Fibroblast of peridontal ligament (primary cell): ENCODE data around the gene RNF11.

Source experiments
- DNase-seq: peaks from one replicate; pipeline ENCODE4 v3.0.0-alpha.2; 2010; ENCODE audit errors: extremely low read depth

The RNF11 gene

DNA sequence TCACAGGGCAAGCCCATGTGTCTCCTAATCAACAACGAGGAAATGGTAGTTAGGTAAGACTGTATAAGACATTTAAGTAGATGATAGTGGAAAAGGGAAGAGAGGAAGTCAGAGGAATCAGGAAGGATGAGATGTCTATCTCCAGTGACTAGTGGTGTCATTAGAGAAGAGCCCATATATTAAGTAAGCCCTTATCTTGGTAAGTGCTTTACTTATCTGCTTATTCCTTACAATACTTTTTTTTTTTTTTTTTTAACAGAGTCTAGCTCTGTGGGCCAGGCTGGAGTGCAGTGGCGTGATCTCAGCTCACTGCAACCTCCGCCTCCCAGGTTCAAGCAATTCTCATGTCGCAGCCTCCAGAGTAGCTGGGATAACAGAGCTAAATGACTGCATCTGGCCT is 29.5 kb downstream of the RNF11 start:
- no peak for DNase-seq

DNA sequence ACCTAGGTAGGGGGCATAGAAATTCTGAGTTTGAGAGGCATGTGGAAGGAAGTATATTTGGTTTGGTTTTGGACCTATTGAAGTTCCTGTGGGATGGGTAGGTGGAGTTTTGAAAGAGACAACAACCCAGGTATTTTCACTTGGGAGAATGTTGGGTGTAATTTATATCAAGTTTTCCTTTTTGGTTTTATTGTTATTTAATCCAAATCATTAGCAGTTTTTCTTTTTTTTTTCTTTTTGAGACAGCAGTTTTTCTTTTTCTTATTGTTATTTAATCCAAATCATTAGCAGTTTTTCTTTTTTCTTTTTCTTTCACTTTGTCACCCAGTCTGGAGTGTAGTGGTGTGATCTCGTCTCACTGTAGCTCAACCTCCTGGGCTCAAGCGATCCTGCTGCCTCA is 30.1 kb downstream of the RNF11 start:
- no peak for DNase-seq

DNA sequence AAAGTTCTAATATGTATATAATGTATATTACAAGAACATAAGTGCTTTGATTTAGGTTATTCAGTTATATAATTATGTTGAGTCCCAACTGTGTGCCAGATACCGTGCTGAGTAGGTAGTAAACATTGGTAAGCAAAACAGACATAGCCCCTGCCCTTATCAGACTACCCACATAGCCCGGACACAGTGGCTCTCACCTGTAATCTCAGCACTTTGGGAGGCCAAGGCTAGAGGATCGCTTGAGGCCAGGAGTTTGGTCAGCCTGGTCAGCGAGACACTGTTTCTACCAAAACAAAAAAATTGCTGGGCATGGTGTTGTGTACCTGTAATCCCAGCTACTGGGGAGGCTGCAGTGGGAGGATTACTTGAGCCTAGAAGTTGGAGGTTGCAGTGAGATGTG is 30.7 kb downstream of the RNF11 start:
- no peak for DNase-seq

DNA sequence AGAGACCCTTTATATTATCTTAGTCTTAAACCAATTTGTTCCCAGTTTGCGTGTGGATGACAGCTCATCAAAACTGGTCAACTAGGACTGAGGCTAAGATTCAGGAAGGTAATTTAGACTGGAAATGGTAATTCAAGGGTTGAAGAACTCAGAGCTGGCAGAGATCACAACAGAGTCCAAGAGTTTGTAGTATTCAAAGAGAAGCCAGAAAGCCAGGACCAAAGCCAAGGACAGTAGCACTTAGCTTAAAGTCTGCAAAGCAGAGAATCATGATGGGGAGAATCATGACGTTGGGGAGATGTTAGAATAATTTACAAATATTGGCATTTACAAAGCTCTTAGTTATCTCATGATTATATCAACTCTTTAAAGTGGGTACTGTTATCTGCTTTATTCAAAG is 32.6 kb downstream of the RNF11 start:
- peak; percentile 67 for DNase-seq

DNA sequence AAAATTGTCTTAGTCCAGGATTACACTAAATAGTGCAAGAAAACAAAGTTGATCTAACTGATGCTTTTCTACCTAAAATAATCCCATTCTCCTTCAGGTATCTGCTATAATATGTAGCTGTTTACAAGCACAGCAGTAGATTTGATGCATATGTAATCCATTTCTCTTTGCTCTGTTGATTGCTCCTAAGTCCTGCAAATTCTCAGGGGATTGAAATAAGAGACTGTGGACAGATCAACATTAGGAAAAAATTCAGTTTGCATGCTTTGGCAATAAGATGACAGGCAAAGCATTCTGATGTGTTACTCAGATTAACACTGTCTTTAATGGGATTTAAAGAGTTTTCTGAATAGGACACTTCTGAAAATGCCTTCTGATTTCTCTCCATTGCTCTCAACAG is 34.7 kb downstream of the RNF11 start:
- DNase-seq, result peak; percentile 79

DNA sequence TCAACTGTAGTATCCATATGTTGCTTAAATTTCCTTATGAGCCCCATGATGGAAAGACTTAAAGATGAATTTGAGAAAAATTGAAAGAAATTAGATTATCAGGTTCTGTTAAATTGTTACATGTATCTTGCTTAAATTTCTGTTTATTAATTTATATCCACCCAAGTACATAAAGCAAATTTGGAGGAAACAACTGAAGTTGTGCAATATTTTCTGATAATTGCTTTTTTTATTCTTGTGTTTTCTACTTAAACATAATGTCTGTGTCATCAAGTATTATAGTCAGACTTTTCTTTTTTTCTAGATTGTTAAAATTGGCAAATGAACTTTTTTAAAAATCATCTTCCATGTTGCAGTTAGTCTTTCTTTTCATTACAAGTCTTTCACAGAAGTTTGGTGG is 36.8 kb downstream of the RNF11 start:
- DNase-seq, result no peak

DNA sequence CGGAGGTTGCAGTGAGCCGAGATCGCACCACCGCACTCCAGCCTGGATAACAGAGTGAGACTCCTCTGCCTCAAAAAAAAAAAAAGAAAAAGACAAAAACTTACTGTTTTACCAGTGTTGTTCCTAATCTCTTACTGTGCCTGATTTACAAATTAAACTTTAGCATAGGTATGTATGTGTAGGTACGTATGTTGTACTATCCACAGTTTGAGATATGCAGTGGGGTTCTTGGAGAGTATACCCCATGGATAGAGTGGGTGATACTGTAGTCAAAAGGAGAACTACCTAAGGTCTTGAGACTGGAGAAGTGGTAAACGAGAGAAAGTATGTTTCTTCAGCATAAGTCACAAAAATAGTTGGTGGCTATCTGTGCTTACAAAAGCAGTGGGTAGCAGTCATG is 38.6 kb downstream of the RNF11 start:
- DNase-seq, result no peak

DNA sequence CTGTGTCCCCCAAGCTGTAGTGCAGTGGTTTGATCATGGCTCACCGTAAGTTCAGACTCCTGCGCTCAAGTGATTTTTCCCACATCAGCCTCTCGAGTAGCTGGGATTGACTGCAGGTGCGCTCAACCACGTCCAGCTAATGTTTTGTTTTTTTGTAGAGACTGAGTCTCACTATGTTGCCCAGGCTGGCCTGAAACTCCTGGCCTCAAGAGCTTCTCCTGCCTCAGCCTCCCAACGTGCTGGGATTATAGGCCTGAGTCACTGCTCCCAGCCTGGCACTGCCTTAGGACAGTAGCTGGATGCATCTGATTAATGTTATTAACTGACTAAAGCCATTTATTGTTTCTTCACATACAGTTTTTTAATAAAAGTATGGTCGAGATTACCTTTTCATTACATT is 40.2 kb downstream of the RNF11 start:
- DNase-seq, result no peak

DNA sequence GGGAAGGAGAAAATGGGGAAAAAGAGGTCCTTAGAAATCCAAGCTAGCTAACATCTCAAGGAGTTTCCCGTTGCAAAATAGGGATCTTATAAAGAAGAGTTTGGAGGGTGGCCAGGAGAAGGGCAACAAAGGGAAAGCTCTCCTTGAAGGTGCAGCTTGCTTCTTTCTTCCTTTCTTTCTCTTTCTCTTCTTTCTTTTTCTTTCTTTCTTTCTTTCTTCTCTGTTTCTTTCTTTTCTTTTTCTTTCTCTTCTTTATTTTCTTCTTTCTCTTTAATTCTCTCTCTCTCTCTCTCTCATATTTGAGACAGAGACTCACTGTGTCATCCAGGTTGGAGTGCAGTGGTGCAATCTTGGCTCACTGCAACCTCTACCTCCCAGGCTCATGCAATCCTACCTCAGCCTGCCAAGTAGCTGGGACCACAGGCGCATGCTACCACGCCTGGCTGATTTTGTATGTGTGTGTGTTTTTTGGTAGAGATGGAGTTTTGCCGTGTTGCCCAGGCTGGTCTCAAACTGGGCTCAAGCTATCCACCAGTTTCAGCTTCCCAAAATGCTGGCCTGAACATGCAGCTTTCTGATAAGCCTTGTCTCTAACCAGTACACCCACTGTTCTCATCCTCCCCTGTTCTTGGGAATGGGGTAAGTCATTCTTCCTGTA is 44.4 kb downstream of the RNF11 start:
- no peak for DNase-seq

DNA sequence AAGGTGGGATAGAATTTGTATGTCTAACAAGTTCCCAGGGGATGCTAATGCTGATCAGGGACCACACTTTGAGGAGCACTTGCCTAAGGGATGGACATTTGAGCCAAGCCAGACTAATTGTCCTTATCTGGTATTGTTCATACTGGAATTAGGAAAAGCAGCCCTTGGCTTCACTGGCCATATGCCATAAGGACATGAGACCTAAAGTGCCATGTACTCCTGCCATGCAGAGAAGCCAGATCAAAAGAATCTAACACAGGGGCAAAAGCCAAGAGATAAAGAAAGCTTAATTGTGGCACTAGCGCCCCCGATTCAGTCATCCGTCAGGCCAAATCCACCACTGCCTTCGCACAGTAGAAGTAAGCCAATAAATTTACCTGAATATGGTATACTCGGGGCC is 45.7 kb downstream of the RNF11 start:
- DNase-seq, result no peak

DNA sequence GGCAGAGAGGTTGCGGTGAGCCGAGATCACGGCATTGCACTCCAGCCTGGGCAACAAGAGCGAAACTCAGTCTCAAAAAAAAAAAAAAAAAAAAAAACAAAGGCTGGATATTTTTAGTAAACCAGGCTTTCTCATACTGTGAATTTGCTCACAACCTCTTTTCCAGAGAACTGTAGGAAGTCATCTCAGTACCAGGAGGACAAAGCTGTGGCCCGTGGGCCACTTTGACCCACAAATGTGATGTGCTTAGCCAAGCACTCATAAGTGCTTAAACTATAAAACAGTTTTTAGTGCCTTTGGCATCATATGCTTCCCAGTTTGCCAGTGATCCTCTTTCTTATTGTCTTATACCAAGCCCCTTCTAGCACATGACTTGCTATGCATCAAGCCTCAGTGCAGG is 46.5 kb downstream of the RNF11 start:
- no peak for DNase-seq

DNA sequence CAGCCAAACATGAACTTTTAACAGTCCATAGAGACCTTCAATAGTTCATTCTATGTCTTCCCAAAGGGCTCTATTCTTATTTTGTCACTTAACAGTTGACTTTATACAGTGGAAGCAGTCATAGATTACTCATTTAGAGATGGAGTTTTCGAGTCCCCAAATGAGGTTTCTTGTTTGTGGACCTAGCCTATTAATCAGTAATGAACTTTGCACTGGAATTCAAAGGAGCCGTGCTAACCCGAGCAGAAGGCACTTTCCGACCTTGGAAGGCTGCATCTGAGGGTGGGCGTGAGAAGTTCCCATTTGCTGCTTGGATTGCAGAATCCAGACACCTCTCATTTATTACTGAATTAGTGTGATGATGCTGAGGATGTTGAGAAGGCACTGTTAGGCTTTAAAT is 47.9 kb downstream of the RNF11 start:
- no peak for DNase-seq

DNA sequence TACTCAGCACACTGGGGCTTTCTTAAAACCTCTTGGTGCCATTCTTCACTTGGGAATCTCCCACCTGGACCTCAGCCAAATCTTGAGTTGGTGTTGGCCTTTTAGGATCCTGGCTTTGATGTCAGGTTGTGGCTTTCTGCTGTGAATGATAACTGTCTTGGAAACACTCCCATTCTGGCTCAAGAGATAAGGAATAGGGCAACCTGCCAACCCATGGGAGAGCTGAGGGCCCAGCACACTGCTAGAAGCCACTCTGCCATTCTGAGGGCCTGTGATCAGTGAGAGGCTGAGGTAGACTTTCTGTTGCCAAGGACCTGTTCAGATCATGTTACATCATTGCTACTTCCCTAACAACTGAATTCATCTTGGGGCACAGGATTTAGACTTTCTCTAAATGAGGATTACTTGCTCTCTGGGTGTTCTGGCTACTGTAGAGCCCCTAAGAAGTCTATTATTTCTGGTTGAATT is 48.4 kb downstream of the RNF11 start:
- DNase-seq, result no peak

DNA sequence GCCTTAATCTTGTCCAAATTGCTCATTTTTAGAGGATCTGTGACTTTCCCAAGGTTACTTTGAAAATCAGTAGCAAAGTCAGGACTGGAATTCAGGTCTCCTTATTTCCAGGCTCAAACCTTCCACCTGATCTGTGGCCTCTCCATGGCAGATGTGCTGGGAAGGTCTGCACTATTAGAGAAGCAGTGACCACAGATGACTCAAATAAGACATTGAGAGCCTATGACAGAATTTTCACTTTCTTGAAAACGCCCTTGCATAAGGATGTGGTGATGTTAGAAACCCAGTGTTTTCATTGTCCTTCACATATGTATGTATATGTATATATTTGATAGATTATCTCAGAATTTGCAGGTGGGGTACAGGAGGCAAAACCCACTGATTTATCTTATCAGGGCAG is 49.0 kb downstream of the RNF11 start:
- no peak for DNase-seq

DNA sequence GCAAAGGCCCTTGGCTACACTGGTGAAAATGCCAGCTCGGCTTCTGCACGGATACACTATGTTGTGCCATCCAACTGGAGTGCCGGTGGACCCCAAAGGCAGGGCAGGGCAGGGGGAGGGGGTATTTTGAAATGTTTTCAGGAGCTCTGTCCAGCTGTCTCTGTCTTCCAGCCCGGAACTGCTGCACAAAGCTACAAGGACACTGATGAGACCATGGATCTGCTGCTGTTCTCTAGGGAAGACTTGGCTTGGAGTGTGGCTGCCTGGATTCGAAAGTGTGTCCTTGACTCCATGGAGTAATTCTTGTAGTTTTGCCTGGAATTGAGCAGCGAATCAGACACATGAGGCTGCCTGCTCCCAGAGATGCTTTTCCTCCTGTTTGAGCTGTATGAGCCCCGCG is 51.9 kb downstream of the RNF11 start:
- DNase-seq, result no peak

DNA sequence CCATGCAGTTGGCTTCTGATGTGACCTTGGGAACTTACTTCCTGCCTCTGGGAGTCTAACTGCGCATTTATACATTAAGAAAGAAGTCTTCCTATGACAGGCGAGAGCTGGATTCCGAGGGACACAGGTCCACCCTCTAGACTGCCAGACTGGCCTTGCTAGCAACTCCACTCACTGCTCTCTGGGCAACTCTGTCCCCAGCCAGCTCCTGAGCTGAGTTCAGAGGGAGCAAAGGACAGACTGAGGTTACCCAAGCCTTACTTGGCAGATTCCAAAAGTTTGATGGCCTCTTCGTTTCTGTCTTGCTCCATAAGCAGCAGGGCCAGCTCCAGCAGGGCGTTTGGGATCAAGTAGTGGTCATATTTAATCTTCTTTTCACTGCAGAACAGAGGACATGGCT is 52.5 kb downstream of the RNF11 start:
- no peak for DNase-seq

DNA sequence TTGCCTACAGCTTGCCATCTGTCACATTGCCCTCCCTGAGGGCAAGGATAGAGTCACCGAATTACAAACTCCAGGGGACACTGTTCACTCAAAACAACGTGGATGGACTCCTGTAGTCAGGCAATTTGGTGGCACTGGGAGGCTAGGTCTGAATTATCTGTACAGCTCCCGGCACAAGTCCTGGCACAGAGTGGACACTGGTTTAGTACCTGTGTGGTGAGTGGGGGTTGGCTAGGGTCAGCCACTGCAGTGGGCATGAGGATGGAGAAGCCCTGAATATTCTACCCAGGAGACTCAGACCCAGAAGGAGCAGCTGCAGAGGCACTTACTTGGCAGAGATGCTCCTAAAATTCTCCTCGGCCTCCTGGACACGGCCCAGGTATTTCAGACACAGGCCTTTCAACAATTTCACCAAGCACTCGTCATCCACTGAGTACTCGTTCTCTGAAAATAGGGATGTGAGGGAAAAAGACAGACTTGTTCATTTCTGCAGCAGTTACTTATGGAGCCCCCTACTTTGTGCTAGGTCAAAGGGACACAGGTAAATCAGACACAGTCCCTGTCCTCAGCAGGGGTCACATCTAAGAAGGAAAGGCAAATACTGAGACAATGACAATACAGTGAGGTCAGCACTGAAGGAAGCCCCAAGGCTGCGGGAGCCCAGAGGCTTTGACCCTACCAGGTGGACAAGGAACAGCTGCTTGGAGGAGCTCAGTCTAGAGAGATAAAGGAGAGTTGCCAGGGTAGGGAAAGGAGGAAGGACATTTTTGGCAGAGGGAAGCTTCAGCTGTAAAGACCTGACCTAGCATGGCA is 53.8 kb downstream of the RNF11 start:
- no peak for DNase-seq

DNA sequence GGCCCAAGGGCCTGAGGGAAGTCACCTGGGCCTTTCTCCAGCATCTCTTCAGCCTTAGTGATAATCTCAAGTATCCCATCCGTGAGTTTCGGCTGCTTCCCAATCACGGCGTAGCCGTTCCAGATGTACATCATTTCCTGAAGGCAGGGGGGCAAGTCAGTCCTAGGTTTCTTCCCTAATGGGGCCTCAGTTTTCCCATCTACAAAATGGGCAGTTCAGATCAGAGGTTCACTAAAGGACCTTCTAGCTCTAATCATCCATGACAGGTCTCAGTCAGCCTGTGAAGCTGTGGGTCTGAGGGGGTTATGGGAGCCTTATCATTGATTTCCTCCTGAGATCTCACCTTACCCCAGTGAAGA is 54.4 kb downstream of the RNF11 start:
- no peak for DNase-seq

DNA sequence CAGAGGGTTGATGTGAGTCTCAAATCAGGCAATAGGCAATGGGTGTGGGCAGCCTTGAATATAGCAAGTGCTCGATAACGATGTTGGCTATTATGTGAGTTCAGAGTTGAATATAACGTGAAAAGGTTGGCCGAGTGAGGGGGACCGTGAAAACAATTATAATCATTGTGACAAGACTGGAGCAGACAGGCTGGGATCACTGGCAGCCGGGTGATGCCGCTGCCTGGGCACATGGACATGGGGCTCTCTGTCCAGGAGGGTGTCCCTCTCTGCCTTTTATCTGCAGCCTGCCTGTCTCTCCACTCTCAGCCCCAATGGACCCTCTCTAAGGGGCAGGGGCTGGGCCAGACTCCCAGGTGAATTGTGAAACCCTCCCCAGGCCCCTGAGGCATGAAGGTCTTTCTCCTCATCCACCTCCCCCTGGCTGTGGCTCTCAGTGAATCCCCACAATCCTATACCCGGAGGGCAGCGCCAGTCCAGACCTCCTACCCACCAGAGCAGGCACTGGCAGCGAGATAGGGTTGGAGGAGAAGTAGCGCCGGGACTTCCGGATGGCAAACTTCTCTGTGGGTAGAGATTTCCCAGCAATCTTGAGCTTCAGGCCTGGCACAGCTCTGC is 57.9 kb downstream of the RNF11 start:
- no peak for DNase-seq

DNA sequence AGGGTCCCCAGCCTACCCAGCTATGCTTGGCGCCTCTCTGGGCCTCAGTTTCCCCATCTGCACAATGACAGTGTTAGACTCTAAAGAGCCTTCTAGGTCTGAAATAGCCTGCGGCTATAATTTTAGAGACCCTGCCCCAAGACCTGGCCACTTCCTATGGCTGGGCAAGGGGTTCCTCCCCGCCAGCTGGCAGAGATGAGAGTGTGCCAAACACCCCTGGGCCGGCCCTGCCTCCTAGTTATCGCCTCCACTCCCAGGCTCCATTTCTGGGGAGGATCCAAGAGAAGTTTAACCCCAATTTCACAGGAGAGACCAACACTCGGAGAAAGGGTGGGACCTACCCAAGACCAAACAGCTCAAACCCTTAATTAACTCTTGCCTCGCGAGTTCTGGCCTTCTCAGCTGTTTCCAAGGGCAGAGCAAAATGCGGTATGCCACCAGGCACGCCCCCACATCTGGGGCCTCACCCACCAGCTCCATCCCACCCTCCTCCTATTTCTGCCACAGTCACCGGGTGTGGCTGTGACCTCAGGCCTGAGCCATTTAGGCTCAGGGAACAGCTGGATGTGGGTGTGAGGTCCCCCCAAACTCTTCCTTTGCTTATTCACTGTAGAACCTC is 58.6 kb downstream of the RNF11 start:
- no peak for DNase-seq

DNA sequence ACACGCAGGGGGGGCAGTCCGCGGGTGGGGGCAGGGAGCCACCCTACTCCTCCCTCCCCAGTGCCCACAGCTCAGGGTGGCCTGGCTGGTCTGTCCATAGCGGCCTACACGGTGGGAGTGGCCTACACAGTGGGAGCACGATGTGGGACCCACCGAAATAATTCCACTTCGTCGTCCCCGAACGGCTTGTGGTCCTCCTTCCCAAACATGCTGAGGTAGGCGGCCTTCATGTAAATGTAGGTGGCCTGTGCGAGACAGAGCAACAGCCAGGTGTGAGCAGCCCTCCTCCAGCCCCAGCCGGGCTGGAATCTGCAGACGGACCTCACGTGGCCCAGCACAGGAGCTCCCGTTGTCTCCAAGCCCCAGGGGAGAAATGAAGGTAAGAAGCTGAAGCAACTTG is 59.9 kb downstream of the RNF11 start:
- DNase-seq, result no peak
